H1 (cell line): Measurements from ENCODE around the gene LRRC56. TPM values are rescaled to one million over a fixed set of nuclear protein-coding genes. Genes with fewer than 3 reads are reported as not detected.

ENCODE experiments used
- CTCF ChIA-PET: fragments of 300-600 bp; sonication (Branson Sonifier 250); formaldehyde crosslinking; loops from one replicate; lab custom pipeline; 2021; ENCODE audit not compliant: partially characterized antibody; lab: Charles Lee
- POLR2A ChIA-PET: fragments of 300-600 bp; sonication (Branson Sonifier 250); formaldehyde crosslinking; loops from one replicate; lab custom pipeline; 2021; ENCODE audit warnings: inconsistent platforms; ENCODE audit not compliant: partially characterized antibody; lab: Charles Lee
- DNase-seq, 2 experiments: peaks; one replicate each; pipeline versions ENCODE4 v3.0.0 to v3.0.0-alpha.2; 2010 to 2022; ENCODE audit warnings: low spot score in 2 of 2, low read depth in 1 of 2, mixed read lengths in 1 of 2
- FAIRE-seq: peaks from 2 replicates; lab custom pipeline; 2011; peaks lifted over from hg19 to GRCh38; lab: Jason Lieb, UNC
- H2AFZ ChIP-seq: 2 replicates; pipeline ENCODE4 v1.8.1; 2012; ENCODE audit warnings: low read length, inconsistent platforms
- H2AK5ac ChIP-seq: 2 replicates; pipeline ENCODE4 v1.6.1; 2013; ENCODE audit warnings: low read depth, low read length
- H2BK120ac ChIP-seq: replicated peaks from 2 replicates; pipeline ENCODE3; 2013; ENCODE audit warnings: low read depth, low read length, inconsistent platforms
- H2BK12ac ChIP-seq: 2 replicates; pipeline ENCODE4 v1.6.1; 2013; ENCODE audit warnings: low read depth, low read length
- H2BK15ac ChIP-seq: 2 replicates; pipeline ENCODE4 v1.6.1; 2013; ENCODE audit warnings: low read length
- H2BK20ac ChIP-seq: 2 replicates; pipeline ENCODE4 v1.6.1; 2013; ENCODE audit warnings: low read length
- H2BK5ac ChIP-seq: 2 replicates; pipeline ENCODE4 v1.6.1; 2013; ENCODE audit warnings: low read depth, low read length
- H3K14ac ChIP-seq: 2 replicates; pipeline ENCODE4 v1.6.1; 2013; ENCODE audit warnings: inconsistent platforms; ENCODE audit not compliant: insufficient read length
- H3K18ac ChIP-seq: 2 replicates; pipeline ENCODE4 v1.6.1; 2013; ENCODE audit warnings: low read length; ENCODE audit errors: extremely low read depth
- H3K23ac ChIP-seq: 2 replicates; pipeline ENCODE4 v1.6.1; 2013; ENCODE audit warnings: inconsistent platforms; ENCODE audit not compliant: insufficient read length
- H3K23me2 ChIP-seq: 2 replicates; pipeline ENCODE4 v1.6.1; 2013; ENCODE audit warnings: low read depth, low read length
- H3K27ac ChIP-seq: 2 replicates; pipeline ENCODE4 v1.6.1; 2011; ENCODE audit warnings: low read depth, low read length, inconsistent platforms
- H3K27me3 ChIP-seq, 4 experiments: replicated peaks in 1 of 4; 1 replicate in 1 of 4; 2 replicates in 3 of 4; pipeline versions ENCODE4 v1.6.1 to v1.8.1; 2011 to 2013; ENCODE audit warnings: low read length in 3 of 4, mild to moderate bottlenecking in 3 of 4, inconsistent platforms in 2 of 4, mixed read lengths in 2 of 4, moderate library complexity in 1 of 4; ENCODE audit not compliant: control insufficient read depth in 3 of 4, insufficient read depth in 3 of 4; ENCODE audit errors: extremely low read depth in 1 of 4
- H3K36me3 ChIP-seq, 4 experiments: 2 replicates each; pipeline versions ENCODE4 v1.6.1 to v1.8.1; 2011 to 2013; ENCODE audit warnings: mild to moderate bottlenecking in 4 of 4, low read length in 3 of 4, moderate library complexity in 2 of 4, control low read depth in 1 of 4, inconsistent platforms in 1 of 4; ENCODE audit not compliant: insufficient read depth in 4 of 4, control insufficient read depth in 2 of 4
- H3K4ac ChIP-seq: replicated peaks from 2 replicates; pipeline ENCODE3; 2013; ENCODE audit warnings: low read length, low read depth, mixed read lengths, inconsistent platforms; ENCODE audit not compliant: insufficient read length
- H3K4me1 ChIP-seq, 4 experiments: replicated peaks in 1 of 4; 1 replicate in 1 of 4; 2 replicates in 3 of 4; pipeline versions ENCODE4 v1.6.1 to v1.8.1; 2011 to 2013; ENCODE audit warnings: low read length in 3 of 4, inconsistent platforms in 2 of 4, mixed read lengths in 1 of 4; ENCODE audit not compliant: insufficient read depth in 4 of 4, control insufficient read depth in 3 of 4
- H3K4me2 ChIP-seq, 2 experiments: 2 replicates each; pipeline versions ENCODE4 v1.6.1 to v1.8.1; 2011 to 2013; ENCODE audit warnings: low read depth in 2 of 2, low read length in 2 of 2, control low read depth in 1 of 2, inconsistent platforms in 1 of 2, mild to moderate bottlenecking in 1 of 2; ENCODE audit not compliant: insufficient read depth in 1 of 2
- H3K4me3 ChIP-seq, 4 experiments: fragments of 200-600, 300-600 bp in 1 of 4; sonication (generic), shearing (Covaris generic), sonication (Bioruptor Twin) in 1 of 4; 2 replicates each; pipeline versions ENCODE4 v1.5.1 to v1.8.1; 2011 to 2016; ENCODE audit warnings: low read length in 4 of 4, low read depth in 3 of 4, control low read depth in 2 of 4, inconsistent platforms in 2 of 4, mild to moderate bottlenecking in 2 of 4, mixed read lengths in 1 of 4, moderate library complexity in 1 of 4; ENCODE audit not compliant: insufficient read depth in 2 of 4; ENCODE audit errors: extremely low read depth in 1 of 4
- H3K56ac ChIP-seq: replicated peaks from 2 replicates; pipeline ENCODE3; 2013; ENCODE audit warnings: low read depth, mild to moderate bottlenecking, mixed read lengths, low read length, inconsistent platforms; ENCODE audit not compliant: insufficient read length
- H3K79me1 ChIP-seq: 2 replicates; pipeline ENCODE4 v1.6.1; 2013; ENCODE audit warnings: low read depth, low read length, control low read depth
- H3K79me2 ChIP-seq, 2 experiments: 2 replicates each; pipeline versions ENCODE4 v1.6.1 to v1.8.1; 2012 to 2013; ENCODE audit warnings: low read length in 2 of 2, mild to moderate bottlenecking in 2 of 2, inconsistent platforms in 1 of 2; ENCODE audit not compliant: insufficient read depth in 2 of 2, control insufficient read depth in 1 of 2
- H3K9ac ChIP-seq, 4 experiments: replicated peaks in 1 of 4; 1 replicate in 1 of 4; 2 replicates in 3 of 4; pipeline versions ENCODE4 v1.6.1 to v1.8.1; 2011 to 2013; ENCODE audit warnings: low read depth in 3 of 4, low read length in 3 of 4, control low read depth in 2 of 4, mild to moderate bottlenecking in 2 of 4, moderate library complexity in 2 of 4, inconsistent platforms in 1 of 4; ENCODE audit errors: extremely low read depth in 1 of 4
- H3K9me3 ChIP-seq, 2 experiments: 2 replicates each; pipeline versions ENCODE4 v1.6.1 to v1.8.1; 2012 to 2013; ENCODE audit warnings: mild to moderate bottlenecking in 2 of 2, moderate library complexity in 2 of 2, control low read depth in 1 of 2, inconsistent platforms in 1 of 2, low read depth in 1 of 2, low read length in 1 of 2, mixed read lengths in 1 of 2; ENCODE audit not compliant: insufficient read depth in 2 of 2
- H4K20me1 ChIP-seq, 2 experiments: replicated peaks in 1 of 2; 2 replicates each; pipeline versions ENCODE3 to v1.8.1; 2011 to 2013; ENCODE audit warnings: inconsistent platforms in 2 of 2, low read length in 2 of 2, mild to moderate bottlenecking in 1 of 2; ENCODE audit not compliant: insufficient read depth in 2 of 2, control insufficient read depth in 1 of 2
- H4K5ac ChIP-seq: 2 replicates; pipeline ENCODE4 v1.6.1; 2013; ENCODE audit warnings: low read length, low read depth, mixed read lengths, inconsistent platforms; ENCODE audit not compliant: insufficient read length
- H4K8ac ChIP-seq: 2 replicates; pipeline ENCODE4 v1.8.0; 2013; ENCODE audit warnings: mild to moderate bottlenecking, moderate library complexity, low read length, inconsistent platforms; ENCODE audit not compliant: insufficient read depth; ENCODE audit errors: extremely low read depth
- H4K91ac ChIP-seq: replicated peaks from 2 replicates; pipeline ENCODE3; 2013; ENCODE audit warnings: low read length, mixed read lengths, inconsistent platforms; ENCODE audit not compliant: insufficient read length
- WGBS, 2 experiments: shearing (Covaris generic) in 1 of 2; methylation state at CpG; one replicate each; pipeline versions ENCODE4 v1.1.6 to v1.1.7; 2013 to 2015; ENCODE audit warnings: low lambda C conversion rate in 2 of 2, mixed read lengths in 2 of 2, inconsistent platforms in 1 of 2, low coverage in 1 of 2, missing lambda C conversion rate in 1 of 2; ENCODE audit not compliant: insufficient replicate concordance in 2 of 2, insufficient coverage in 1 of 2, insufficient read length in 1 of 2; ENCODE audit errors: extremely low coverage in 1 of 2, missing lambda C conversion rate in 1 of 2; 5-methylcytosine and 5-hydroxymethylcytosine counted together
- polyA plus RNA-seq, 7 experiments: library from polyadenylated mRNA; depleted of rRNA in 3 of 7; stranded (reverse) in 5 of 7; unstranded in 2 of 7; fragments of >200 nt in 5 of 7; fragments of 200-250 nt in 2 of 7; gene quantifications; 1 replicate in 5 of 7; 2 replicates in 1 of 7; 4 replicates in 1 of 7; pipeline versions ENCODE4 v1.2.1 to v1.2.3, GENCODE V29; 2011 to 2013; ENCODE audit warnings: missing spikeins in 2 of 7, mixed read lengths in 2 of 7
- total RNA-seq: library from RNA; stranded (reverse); fragmentation: NEBNext Ultra II Directional; extraction: Animal tissue kit (Norgen Biotek cat#: 25700); gene quantifications from 2 replicates; pipeline ENCODE4 v1.2.1, GENCODE V29; 2021

Gene LRRC56
- total and polyA plus RNA-seq, 2 of the 8 experiments (the other 6 are each of a cell fraction or from before 2014, with no cell fraction given), result 0.94 to 1.9 TPM

DNA sequence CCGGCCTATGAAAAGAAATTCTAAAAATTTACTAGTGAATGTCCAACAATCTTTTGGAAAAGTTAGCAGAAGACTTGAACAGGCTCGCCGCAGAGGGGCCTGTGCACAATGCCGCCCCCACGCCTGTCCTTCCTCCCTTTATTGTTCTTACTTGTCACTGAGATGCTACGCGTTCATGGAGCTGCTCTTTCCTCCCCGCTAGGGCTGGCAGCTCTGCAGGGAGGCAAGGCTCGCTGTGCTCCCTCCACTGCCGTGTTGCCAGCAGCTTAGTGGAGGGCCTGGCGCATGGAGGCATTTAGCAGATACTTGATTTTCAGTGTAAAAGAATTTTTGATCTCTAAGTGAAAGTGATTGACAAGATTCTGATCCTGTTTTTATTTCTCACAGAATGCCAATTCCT lies 53.7 kb downstream of the LRRC56 start:
- Histone ChIP-seq H3K27me3 (no peaks in the 10 kb centered on the region), H3K9me3 (no peaks in the 10 kb centered on the region), H3K79me2 (no peaks in the 10 kb centered on the region; a peak in 1 of 4 replicates), H3K27ac (no peak overlapping the region), H3K18ac (no peak overlapping the region), H3K23ac (no peak overlapping the region), H3K4me1 (no peaks in the 10 kb centered on the region), H2BK5ac (no peak overlapping the region), H2BK15ac (no peak overlapping the region), H3K79me1 (peaks cover 4% of the 10 kb centered on the region; the same call in 1 of the 2 replicates), H2AK5ac (no peak overlapping the region), H3K23me2 (no peaks in the 10 kb centered on the region), H2AFZ (no peak overlapping the region), H3K9ac (no peak overlapping the region), H4K91ac (no peak overlapping the region), H3K4me2 (no peak overlapping the region), H2BK20ac (no peak overlapping the region), H4K20me1 (peaks cover 10 to 11% of the 10 kb centered on the region in 2 experiments), H3K4ac (no peak overlapping the region), H3K14ac (no peak overlapping the region), H2BK120ac (no peak overlapping the region), H4K8ac (no peak overlapping the region), H3K36me3 (peaks cover 27 to 63% (median 52%) of the 10 kb centered on the region in 4 experiments), H4K5ac (no peak overlapping the region), H2BK12ac (no peak overlapping the region), H3K56ac (no peak overlapping the region), H3K4me3 (no peak overlapping the region)
- DNase-seq (no peak), FAIRE-seq (no peak)
- ChIA-PET POLR2A (interaction anchor here (1.1 to 1.4 kb wide), 2 partner anchors 13 to 17 kb away, joined by 5 to 6 read pairs; no protein-coding TSS in a partner anchor), CTCF (interaction anchor here (1.0 to 1.9 kb wide), 5 partner anchors 13 to 41 kb away, joined by 3 to 11 read pairs (median 4); no protein-coding TSS in a partner anchor)
- WGBS, 2 experiments, result 88% methylated on average over 11 of the region's 11 CpGs; no CpG with 5 or more reads in 1 of the 2 experiments
